Stimulated activated naive CD8-positive, alpha-beta T cell treated with anti-CD3 and anti-CD28 coated beads, Interleukin-15, Interleukin-2, amounts not matched to agents 100 ng/mL and 50 ng/mL, for 24 hours (primary cell): Measurements from ENCODE around the gene FLT1.

Experiments used
- H3K27ac Mint-ChIP-seq: one replicate; pipeline ENCODE4 v1.8.0; 2021; ENCODE audit warnings: mild to moderate bottlenecking, mixed read lengths
- H3K27me3 Mint-ChIP-seq: one replicate; pipeline ENCODE4 v1.8.0; 2021; ENCODE audit warnings: mixed read lengths
- H3K36me3 Mint-ChIP-seq: one replicate; pipeline ENCODE4 v1.8.0; 2021; ENCODE audit warnings: low read depth, mixed read lengths
- H3K4me1 Mint-ChIP-seq: one replicate; pipeline ENCODE4 v1.8.0; 2021; ENCODE audit warnings: low read depth, mixed read lengths
- H3K4me3 Mint-ChIP-seq: one replicate; pipeline ENCODE4 v1.8.0; 2021; ENCODE audit warnings: mild to moderate bottlenecking, mixed read lengths
- H3K9me3 Mint-ChIP-seq: one replicate; pipeline ENCODE4 v1.8.0; 2021; ENCODE audit warnings: mixed read lengths

FLT1 gene

GRCh38 chr13:28339419-28339818 lies 155.5 kb downstream of the FLT1 start:
- no peaks in the 10 kb centered on the region for H3K9me3 Mint-ChIP-seq
- no peak overlapping the region for H3K4me3 Mint-ChIP-seq
- peaks cover 4% of the 10 kb centered on the region for H3K27me3 Mint-ChIP-seq
- no peak overlapping the region for H3K27ac Mint-ChIP-seq
- peaks cover 4% of the 10 kb centered on the region for H3K36me3 Mint-ChIP-seq
- peaks cover 7% of the 10 kb centered on the region for H3K4me1 Mint-ChIP-seq

GRCh38 chr13:28338742-28339141 lies 156.2 kb downstream of the FLT1 start:
- Mint-ChIP-seq H3K4me1 (peaks cover 7% of the 10 kb centered on the region), H3K9me3 (no peaks in the 10 kb centered on the region), H3K36me3 (peaks cover 4% of the 10 kb centered on the region), H3K27me3 (peaks cover 4% of the 10 kb centered on the region), H3K27ac (no peak overlapping the region), H3K4me3 (no peak overlapping the region)

GRCh38 chr13:28338006-28338574 lies 156.8 kb downstream of the FLT1 start:
- no peaks in the 10 kb centered on the region for H3K9me3 Mint-ChIP-seq
- H3K27ac Mint-ChIP-seq = no peak overlapping the region
- no peak overlapping the region for H3K4me3 Mint-ChIP-seq
- peaks cover 4% of the 10 kb centered on the region for H3K36me3 Mint-ChIP-seq
- H3K4me1 Mint-ChIP-seq = peaks cover 7% of the 10 kb centered on the region
- peaks cover 4% of the 10 kb centered on the region for H3K27me3 Mint-ChIP-seq

GRCh38 chr13:28337166-28338005 lies 157.5 kb downstream of the FLT1 start:
- Mint-ChIP-seq H3K9me3 (no peaks in the 10 kb centered on the region), H3K27ac (no peak overlapping the region), H3K27me3 (peaks cover 4% of the 10 kb centered on the region), H3K4me3 (no peak overlapping the region), H3K4me1 (peaks cover 7% of the 10 kb centered on the region), H3K36me3 (peaks cover 4% of the 10 kb centered on the region)

- no peak overlapping the region for H3K27ac Mint-ChIP-seq
- no peak overlapping the region for H3K4me3 Mint-ChIP-seq
- peaks cover 4% of the 10 kb centered on the region for H3K36me3 Mint-ChIP-seq
- H3K4me1 Mint-ChIP-seq = peaks cover 7% of the 10 kb centered on the region
- no peaks in the 10 kb centered on the region for H3K9me3 Mint-ChIP-seq
- H3K27me3 Mint-ChIP-seq = peaks cover 4% of the 10 kb centered on the region
Observed at GRCh38 chr13:28336193-28336657, 158.7 kb downstream of the FLT1 start.

GRCh38 chr13:28333204-28333881 lies 161.6 kb downstream of the FLT1 start:
- H3K4me3 Mint-ChIP-seq = no peak overlapping the region
- peaks cover under 1% of the 10 kb centered on the region for H3K36me3 Mint-ChIP-seq
- H3K27me3 Mint-ChIP-seq = no peaks in the 10 kb centered on the region
- H3K27ac Mint-ChIP-seq = no peak overlapping the region
- H3K9me3 Mint-ChIP-seq = no peaks in the 10 kb centered on the region
- H3K4me1 Mint-ChIP-seq = no peaks in the 10 kb centered on the region

GRCh38 chr13:28329395-28330158 lies 165.4 kb downstream of the FLT1 start:
- Mint-ChIP-seq H3K27ac (no peak overlapping the region), H3K9me3 (no peaks in the 10 kb centered on the region), H3K4me1 (no peaks in the 10 kb centered on the region), H3K4me3 (no peak overlapping the region), H3K36me3 (no peaks in the 10 kb centered on the region), H3K27me3 (no peaks in the 10 kb centered on the region)

GRCh38 chr13:28328271-28328607 lies 166.7 kb downstream of the FLT1 start:
- H3K27ac Mint-ChIP-seq = no peak overlapping the region
- H3K9me3 Mint-ChIP-seq = no peaks in the 10 kb centered on the region
- H3K36me3 Mint-ChIP-seq = no peaks in the 10 kb centered on the region
- no peaks in the 10 kb centered on the region for H3K4me1 Mint-ChIP-seq
- H3K4me3 Mint-ChIP-seq = no peak overlapping the region
- H3K27me3 Mint-ChIP-seq = no peaks in the 10 kb centered on the region

GRCh38 chr13:28327373-28328270 lies 167.3 kb downstream of the FLT1 start:
- no peaks in the 10 kb centered on the region for H3K9me3 Mint-ChIP-seq
- no peaks in the 10 kb centered on the region for H3K36me3 Mint-ChIP-seq
- no peaks in the 10 kb centered on the region for H3K27me3 Mint-ChIP-seq
- H3K27ac Mint-ChIP-seq = no peak overlapping the region
- H3K4me1 Mint-ChIP-seq = no peaks in the 10 kb centered on the region
- H3K4me3 Mint-ChIP-seq = no peak overlapping the region

- Mint-ChIP-seq H3K9me3 (no peaks in the 10 kb centered on the region), H3K4me3 (no peak overlapping the region), H3K27ac (no peak overlapping the region), H3K27me3 (no peaks in the 10 kb centered on the region), H3K36me3 (no peaks in the 10 kb centered on the region), H3K4me1 (no peaks in the 10 kb centered on the region)
Observed at GRCh38 chr13:28326056-28326455, 168.9 kb downstream of the FLT1 start.

- Mint-ChIP-seq H3K4me1 (no peaks in the 10 kb centered on the region), H3K27ac (no peak overlapping the region), H3K27me3 (no peaks in the 10 kb centered on the region), H3K4me3 (no peak overlapping the region), H3K9me3 (no peaks in the 10 kb centered on the region), H3K36me3 (no peaks in the 10 kb centered on the region)
Observed at GRCh38 chr13:28325022-28325421, 169.9 kb downstream of the FLT1 start.

- no peaks in the 10 kb centered on the region for H3K36me3 Mint-ChIP-seq
- no peaks in the 10 kb centered on the region for H3K4me1 Mint-ChIP-seq
- H3K9me3 Mint-ChIP-seq = no peaks in the 10 kb centered on the region
- no peaks in the 10 kb centered on the region for H3K27me3 Mint-ChIP-seq
- H3K27ac Mint-ChIP-seq = no peak overlapping the region
- no peak overlapping the region for H3K4me3 Mint-ChIP-seq
Observed at GRCh38 chr13:28324181-28324789, 170.6 kb downstream of the FLT1 start.

GRCh38 chr13:28322256-28322905 lies 172.5 kb downstream of the FLT1 start:
- Mint-ChIP-seq H3K27ac (no peak overlapping the region), H3K27me3 (no peaks in the 10 kb centered on the region), H3K36me3 (no peaks in the 10 kb centered on the region), H3K4me3 (no peak overlapping the region), H3K9me3 (no peaks in the 10 kb centered on the region), H3K4me1 (no peaks in the 10 kb centered on the region)
